ENCODE data around the gene POLR2F. TPM values are rescaled to one million over a fixed set of nuclear protein-coding genes. Genes with fewer than 3 reads are reported as not detected.

POLR2F gene
- total RNA-seq, 1 experiment from 2014 or later: 141 TPM

DNA sequence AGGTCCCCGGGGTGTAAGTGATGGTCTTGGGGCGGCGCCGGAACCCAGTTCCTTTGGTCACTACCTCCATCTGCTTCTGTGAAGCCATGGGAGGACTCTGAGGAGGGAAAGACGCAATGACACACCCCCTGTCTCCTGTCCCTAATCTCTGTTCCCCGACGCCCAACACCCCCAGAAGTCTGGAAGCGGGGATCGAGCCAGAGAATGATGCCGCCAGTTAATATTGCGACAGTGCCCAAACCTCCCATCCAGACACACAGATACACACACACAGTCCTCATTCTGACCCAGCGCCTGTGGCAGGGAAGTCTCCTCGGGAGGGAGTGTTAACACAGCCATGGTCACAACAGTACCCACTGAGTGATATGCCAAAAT, 450 bp upstream of the POLR2F start:
- Mint-ChIP-seq H3K36me3 (ENCODE audit: insufficient read depth in 1 of 3, low read depth in 3 of 3) (peaks cover 11 to 22% (median 16%) of the 10 kb centered on the region in 3 experiments; a peak in 5 of 7 replicates), H3K27ac (peak overlapping the region in 1 of 3 experiments; percentile 92; a peak in 2 of 7 replicates), H3K27me3 (ENCODE audit: low read depth) (peaks cover 2% of the 10 kb centered on the region), H3K4me1 (peaks cover 19 to 23% of the 10 kb centered on the region in 2 experiments), H3K4me3 (peak overlapping the region; percentile 100), H3K9me3 (no peaks in the 10 kb centered on the region)
- no peak overlapping the region; the same call in 1 of the 2 replicates for H2BK15ac ChIP-seq (ENCODE audit: low read depth, low read length)
- H3K4me2 ChIP-seq (ENCODE audit: insufficient read depth, insufficient read length, low read length): peak overlapping the region; percentile 97
- H2BK12ac ChIP-seq (ENCODE audit: insufficient read length, low read depth, low read length): no peak overlapping the region
- H3K4me1 ChIP-seq (ENCODE audit: insufficient read depth, low read length): no peaks in the 10 kb centered on the region
- H3K79me1 ChIP-seq (ENCODE audit: insufficient read depth, low read depth, low read length, poor library complexity, severe bottlenecking): peaks cover 7% of the 10 kb centered on the region
- H3K79me2 ChIP-seq (ENCODE audit: insufficient read depth, low read length): peaks cover 6% of the 10 kb centered on the region; the same call in 1 of the 2 replicates
- H3K9me3 ChIP-seq (ENCODE audit: control insufficient read depth, low read depth, low read length): no peaks in the 10 kb centered on the region
- no peaks in the 10 kb centered on the region for H3K27me3 ChIP-seq (ENCODE audit: insufficient read depth, low read length)
- H4K5ac ChIP-seq (ENCODE audit: insufficient read length, low read depth, low read length): no peak overlapping the region
- no peak overlapping the region for H2BK120ac ChIP-seq (ENCODE audit: low read depth, low read length, poor library complexity, severe bottlenecking)
- H2AK5ac ChIP-seq (ENCODE audit: insufficient read length, low read length): no peak overlapping the region
- H2AFZ ChIP-seq (ENCODE audit: low read length): no peak overlapping the region
- TF ChIP-seq, protein P1, sequence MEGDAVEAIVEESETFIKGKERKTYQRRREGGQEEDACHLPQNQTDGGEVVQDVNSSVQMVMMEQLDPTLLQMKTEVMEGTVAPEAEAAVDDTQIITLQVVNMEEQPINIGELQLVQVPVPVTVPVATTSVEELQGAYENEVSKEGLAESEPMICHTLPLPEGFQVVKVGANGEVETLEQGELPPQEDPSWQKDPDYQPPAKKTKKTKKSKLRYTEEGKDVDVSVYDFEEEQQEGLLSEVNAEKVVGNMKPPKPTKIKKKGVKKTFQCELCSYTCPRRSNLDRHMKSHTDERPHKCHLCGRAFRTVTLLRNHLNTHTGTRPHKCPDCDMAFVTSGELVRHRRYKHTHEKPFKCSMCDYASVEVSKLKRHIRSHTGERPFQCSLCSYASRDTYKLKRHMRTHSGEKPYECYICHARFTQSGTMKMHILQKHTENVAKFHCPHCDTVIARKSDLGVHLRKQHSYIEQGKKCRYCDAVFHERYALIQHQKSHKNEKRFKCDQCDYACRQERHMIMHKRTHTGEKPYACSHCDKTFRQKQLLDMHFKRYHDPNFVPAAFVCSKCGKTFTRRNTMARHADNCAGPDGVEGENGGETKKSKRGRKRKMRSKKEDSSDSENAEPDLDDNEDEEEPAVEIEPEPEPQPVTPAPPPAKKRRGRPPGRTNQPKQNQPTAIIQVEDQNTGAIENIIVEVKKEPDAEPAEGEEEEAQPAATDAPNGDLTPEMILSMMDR (conservative IDR thresholded peaks at IDR 0.05): no peak
- WGBS (ENCODE audit: extremely low coverage, insufficient read length, low lambda C conversion rate): no CpG with 5 or more reads among the region's 13 CpGs
- H3K27ac ChIP-seq (ENCODE audit: insufficient read length, low read depth, low read length): no peak overlapping the region
- 0 out of 2 replicates have a peak overlapping the region, but pooled peaks have one; percentile 0 for H3K14ac ChIP-seq (ENCODE audit: insufficient read depth, low read length)
- no peak overlapping the region for H4K91ac ChIP-seq (ENCODE audit: insufficient read length, low read depth, low read length)
- H3K56ac ChIP-seq (ENCODE audit: insufficient read length, low read depth, low read length): no peak overlapping the region
- H4K8ac ChIP-seq (replicated peaks; ENCODE audit: insufficient read length, low read depth, low read length): no peak overlapping the region
- DNase-seq: no peak
- no peak overlapping the region for H3K4ac ChIP-seq (ENCODE audit: low read depth, low read length)
- no peak overlapping the region for H3K18ac ChIP-seq (ENCODE audit: insufficient read length, low read depth, low read length)
- no peaks in the 10 kb centered on the region for H4K20me1 ChIP-seq (ENCODE audit: control insufficient read depth, insufficient read depth, insufficient read length)
- no peak overlapping the region for H2BK20ac ChIP-seq (ENCODE audit: low read depth, low read length, poor library complexity, severe bottlenecking)
- no peak overlapping the region for H2BK5ac ChIP-seq (ENCODE audit: insufficient read length, low read length)
- H3K23ac ChIP-seq (ENCODE audit: insufficient read length, low read depth, low read length): no peak overlapping the region
- no peak overlapping the region for H3K9ac ChIP-seq (ENCODE audit: extremely low read depth, insufficient read length, low read length)
- peaks cover 13% of the 10 kb centered on the region for H3K23me2 ChIP-seq (ENCODE audit: insufficient read length, low read depth, low read length, poor library complexity, severe bottlenecking)
- H3T11ph ChIP-seq (ENCODE audit: low read length): no peak overlapping the region

Data from H9 (cell line).